Measurements from ENCODE around the gene H3-3A.

DNA sequence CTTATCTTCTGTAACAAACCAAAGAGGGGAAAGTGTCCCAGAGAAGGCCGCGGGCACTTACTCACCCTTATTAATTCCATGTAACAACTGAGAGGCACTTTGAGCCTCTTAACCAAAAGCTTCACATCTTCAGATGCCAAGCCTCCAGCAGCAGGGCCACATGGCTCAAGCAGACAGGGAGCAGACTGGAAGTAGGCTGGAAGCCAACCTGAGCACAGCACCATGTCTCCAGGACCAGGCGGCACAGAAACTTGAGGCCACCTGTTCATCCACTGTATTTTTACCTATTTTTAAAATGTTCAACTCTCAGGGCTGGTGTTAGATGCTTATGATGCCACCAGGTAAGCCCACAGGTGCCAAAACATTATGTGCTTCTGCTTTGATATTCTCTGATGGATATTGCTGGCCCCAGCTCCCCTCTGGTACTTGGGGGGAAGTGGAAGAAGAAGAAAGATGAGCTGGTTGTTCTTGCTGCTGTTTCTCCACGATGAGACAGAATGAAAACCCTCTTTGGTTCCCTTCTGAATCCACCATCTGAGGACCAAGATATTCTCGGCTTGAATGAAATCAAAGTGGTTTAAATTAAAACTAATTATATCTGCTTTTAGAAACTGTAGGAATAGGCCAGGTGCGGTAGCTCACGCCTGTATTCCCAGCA is 32.8 kb upstream of the H3-3A start:
- no peak for TF ChIP-seq POLR2A (IDR thresholded peaks at IDR 0.05; ENCODE audit: low read length)
- TF ChIP-seq GATA1 (IDR thresholded peaks at IDR 0.05; ENCODE audit: low read depth, low read length) = no peak

All from erythroblast (primary cell).